SH-SY5Y (cell line): ENCODE data around the gene ADIG.

ENCODE experiments used
- GATA2 ChIP-seq: IDR thresholded peaks from 2 replicates; pipeline ENCODE4 v1.6.1; 2011; ENCODE audit warnings: mild to moderate bottlenecking, low read depth, low read length
- GATA3 ChIP-seq: IDR thresholded peaks from 2 replicates; pipeline ENCODE4 v1.6.1; 2011; ENCODE audit warnings: low read depth, mild to moderate bottlenecking, low read length, moderate library complexity

DNA sequence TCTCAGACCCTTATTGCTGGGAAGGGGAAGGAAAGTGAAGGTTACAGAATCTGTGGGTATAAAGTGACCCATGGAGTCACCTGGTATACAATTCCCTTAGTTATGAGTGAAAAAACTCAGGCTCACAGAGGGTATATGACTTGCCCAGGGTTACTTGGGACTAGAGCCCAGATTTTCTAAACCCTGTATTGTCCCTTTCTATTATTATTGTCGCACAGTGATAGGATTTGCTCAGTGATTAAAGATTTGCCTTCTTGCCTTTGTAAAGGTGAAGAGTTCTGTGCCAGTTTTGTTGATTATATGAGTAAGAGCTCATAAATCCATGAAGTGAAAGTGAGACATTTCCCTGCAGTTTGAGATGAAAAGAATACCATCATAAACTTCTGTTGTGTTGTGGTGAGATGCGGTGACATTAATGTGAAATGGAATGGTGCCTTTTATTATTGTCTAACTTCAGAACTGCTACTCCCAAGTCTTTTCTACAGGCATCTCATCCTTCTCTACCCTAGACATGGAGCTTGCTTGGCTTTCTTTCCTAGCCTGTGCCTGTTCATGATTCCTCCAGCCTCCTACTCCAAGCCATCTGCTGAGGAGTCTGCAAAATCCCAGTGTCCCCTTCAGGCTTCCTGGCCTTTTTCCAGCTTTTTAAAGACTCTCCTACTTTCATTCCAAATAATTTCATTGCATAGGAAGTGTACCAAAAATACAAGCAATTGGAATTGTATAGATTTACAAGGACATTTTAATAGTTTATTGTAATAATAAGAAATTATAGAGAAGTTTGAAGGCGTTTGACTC, 33.5 kb upstream of the ADIG start:
- TF ChIP-seq GATA2 (no peak), GATA3 (no peak)
